T-helper 2 cell treated with Interferon-gamma antibody and Interleukin-4, amounts not matched to agents 5 μg/mL and 100 μg/mL, for 36 hours (primary cell): ENCODE data around the gene IL32.

ENCODE experiments used
- DNase-seq: peaks from one replicate; pipeline ENCODE4 v3.0.0; 2021; ENCODE audit warnings: low spot score
- H3K27ac Mint-ChIP-seq: one replicate; pipeline ENCODE4 v1.8.0; 2021; ENCODE audit warnings: mild to moderate bottlenecking, mixed read lengths
- H3K27me3 Mint-ChIP-seq: one replicate; pipeline ENCODE4 v1.8.0; 2021; ENCODE audit warnings: low read depth, mixed read lengths
- H3K36me3 Mint-ChIP-seq: one replicate; pipeline ENCODE4 v1.8.0; 2021; ENCODE audit warnings: low read depth, mixed read lengths
- H3K4me1 Mint-ChIP-seq: one replicate; pipeline ENCODE4 v1.8.0; 2021; ENCODE audit warnings: low read depth, mixed read lengths
- H3K4me3 Mint-ChIP-seq: one replicate; pipeline ENCODE4 v1.8.0; 2022; ENCODE audit warnings: mild to moderate bottlenecking, moderate library complexity, mixed read lengths
- H3K9me3 Mint-ChIP-seq: one replicate; pipeline ENCODE4 v1.8.0; 2021; ENCODE audit warnings: mixed read lengths

IL32 gene

GRCh38 chr16:3091551-3091950, 26.1 kb downstream of the IL32 start:
- Mint-ChIP-seq H3K9me3 (no peaks in the 10 kb centered on the region), H3K27ac (peak overlapping the region; percentile 45), H3K4me3 (no peak overlapping the region), H3K27me3 (no peaks in the 10 kb centered on the region), H3K4me1 (peaks cover 38% of the 10 kb centered on the region), H3K36me3 (peaks cover 2% of the 10 kb centered on the region)
- DNase-seq: no peak

- no peak overlapping the region for H3K27ac Mint-ChIP-seq
- H3K36me3 Mint-ChIP-seq: peaks cover 2% of the 10 kb centered on the region
- H3K4me1 Mint-ChIP-seq: peaks cover 37% of the 10 kb centered on the region
- H3K27me3 Mint-ChIP-seq: no peaks in the 10 kb centered on the region
- DNase-seq: no peak
- H3K9me3 Mint-ChIP-seq: no peaks in the 10 kb centered on the region
- H3K4me3 Mint-ChIP-seq: no peak overlapping the region
These were observed 27.1 kb downstream of the IL32 start for GRCh38 chr16:3092501-3092941.

- Mint-ChIP-seq H3K27ac (peak overlapping the region; percentile 54), H3K4me3 (peak overlapping the region; percentile 39), H3K27me3 (no peaks in the 10 kb centered on the region), H3K36me3 (peaks cover 2% of the 10 kb centered on the region), H3K4me1 (peaks cover 35% of the 10 kb centered on the region), H3K9me3 (no peaks in the 10 kb centered on the region)
- no peak for DNase-seq
These were observed 29.0 kb downstream of the IL32 start for GRCh38 chr16:3094289-3095027.

- Mint-ChIP-seq H3K36me3 (peaks cover 2% of the 10 kb centered on the region), H3K9me3 (no peaks in the 10 kb centered on the region), H3K27me3 (no peaks in the 10 kb centered on the region), H3K27ac (peak overlapping the region; percentile 45), H3K4me1 (peaks cover 41% of the 10 kb centered on the region), H3K4me3 (peak overlapping the region; percentile 56)
- peak; percentile 71 for DNase-seq
These were observed 30.4 kb downstream of the IL32 start for GRCh38 chr16:3095869-3096268.

DNA sequence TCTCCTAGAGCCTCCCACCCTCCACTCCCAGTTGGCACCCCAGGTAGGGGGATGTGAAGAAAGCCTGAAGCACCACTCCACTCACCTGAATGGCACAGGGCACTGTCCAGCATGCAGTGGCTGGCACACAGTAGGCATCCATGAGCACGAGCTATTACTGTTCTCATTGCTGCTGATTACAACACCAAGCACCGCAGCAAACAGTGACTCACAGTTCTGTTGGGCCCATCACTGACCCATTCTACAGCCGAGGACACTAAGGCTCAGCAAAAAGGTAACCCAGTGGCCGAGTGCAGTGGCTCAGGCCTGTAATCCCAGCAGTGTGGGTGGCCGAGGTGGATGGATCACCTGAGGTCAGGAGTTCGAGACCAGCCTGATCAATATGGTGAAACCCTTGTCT, 30.9 kb downstream of the IL32 start:
- Mint-ChIP-seq H3K27ac (no peak overlapping the region), H3K27me3 (no peaks in the 10 kb centered on the region), H3K9me3 (no peaks in the 10 kb centered on the region), H3K4me3 (no peak overlapping the region), H3K4me1 (peaks cover 41% of the 10 kb centered on the region), H3K36me3 (peaks cover 2% of the 10 kb centered on the region)
- DNase-seq: no peak

DNA sequence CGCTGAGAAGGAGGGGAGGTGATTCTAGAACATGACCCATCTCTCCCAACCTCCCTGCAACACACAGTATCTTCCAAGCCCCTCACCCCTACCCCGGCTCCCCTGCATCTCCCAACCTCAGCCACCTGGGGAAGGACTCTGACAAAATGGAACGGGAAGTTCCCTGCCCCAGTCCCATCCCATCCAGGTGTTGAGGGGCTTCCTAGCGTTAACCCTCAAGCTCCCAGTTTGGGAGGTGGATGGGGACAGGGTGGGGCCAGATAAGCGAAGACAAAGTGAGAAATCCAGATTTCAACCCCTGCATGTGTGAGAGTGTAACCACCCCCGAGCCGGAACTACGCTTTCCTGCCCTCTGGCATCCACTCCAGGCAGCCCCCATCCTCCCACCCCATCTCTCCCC, 31.8 kb downstream of the IL32 start:
- no peak overlapping the region for H3K27ac Mint-ChIP-seq
- H3K9me3 Mint-ChIP-seq: no peaks in the 10 kb centered on the region
- peaks cover 45% of the 10 kb centered on the region for H3K4me1 Mint-ChIP-seq
- no peak for DNase-seq
- H3K4me3 Mint-ChIP-seq: no peak overlapping the region
- H3K36me3 Mint-ChIP-seq: peaks cover 2% of the 10 kb centered on the region
- no peaks in the 10 kb centered on the region for H3K27me3 Mint-ChIP-seq

- no peak for DNase-seq
- H3K27ac Mint-ChIP-seq: peak within 1 kb of the TSS; percentile 75
- H3K9me3 Mint-ChIP-seq: no peaks in the 10 kb centered on the region
- no peaks in the 10 kb centered on the region for H3K27me3 Mint-ChIP-seq
- peaks cover 49% of the 10 kb centered on the region for H3K4me1 Mint-ChIP-seq
- peak within 1 kb of the TSS; percentile 83 for H3K4me3 Mint-ChIP-seq
- peaks cover 2% of the 10 kb centered on the region for H3K36me3 Mint-ChIP-seq
These were observed 33.3 kb downstream of the IL32 start, which contains the start of gene ZSCAN10 for GRCh38 chr16:3098459-3099394. Gene ZSCAN10, minus strand, starts transcription at chr16:3099294. Its CDS starts 6,357 bp downstream, at chr16:3092937.

DNA sequence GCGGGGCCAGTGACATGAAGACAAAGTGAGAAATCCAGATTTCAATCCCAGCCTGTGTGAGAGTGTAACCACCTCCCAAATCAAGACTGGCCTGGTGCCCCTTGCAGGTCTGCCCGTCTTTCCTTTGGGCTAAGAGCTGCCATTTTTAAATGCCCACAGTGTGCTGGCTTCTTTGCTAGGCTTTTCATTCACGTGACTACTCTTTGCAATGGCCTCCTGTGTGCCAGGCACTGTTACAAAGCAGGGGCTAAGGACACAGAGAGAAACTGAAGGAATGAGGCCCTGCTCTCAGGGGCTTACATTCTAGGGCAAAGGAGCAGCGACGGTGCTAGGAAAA, 33.9 kb downstream of the IL32 start:
- DNase-seq: no peak
- no peaks in the 10 kb centered on the region for H3K9me3 Mint-ChIP-seq
- H3K4me1 Mint-ChIP-seq: peaks cover 49% of the 10 kb centered on the region
- no peak overlapping the region for H3K27ac Mint-ChIP-seq
- H3K36me3 Mint-ChIP-seq: peaks cover 2% of the 10 kb centered on the region
- no peaks in the 10 kb centered on the region for H3K27me3 Mint-ChIP-seq
- peak overlapping the region; percentile 83 for H3K4me3 Mint-ChIP-seq

DNA sequence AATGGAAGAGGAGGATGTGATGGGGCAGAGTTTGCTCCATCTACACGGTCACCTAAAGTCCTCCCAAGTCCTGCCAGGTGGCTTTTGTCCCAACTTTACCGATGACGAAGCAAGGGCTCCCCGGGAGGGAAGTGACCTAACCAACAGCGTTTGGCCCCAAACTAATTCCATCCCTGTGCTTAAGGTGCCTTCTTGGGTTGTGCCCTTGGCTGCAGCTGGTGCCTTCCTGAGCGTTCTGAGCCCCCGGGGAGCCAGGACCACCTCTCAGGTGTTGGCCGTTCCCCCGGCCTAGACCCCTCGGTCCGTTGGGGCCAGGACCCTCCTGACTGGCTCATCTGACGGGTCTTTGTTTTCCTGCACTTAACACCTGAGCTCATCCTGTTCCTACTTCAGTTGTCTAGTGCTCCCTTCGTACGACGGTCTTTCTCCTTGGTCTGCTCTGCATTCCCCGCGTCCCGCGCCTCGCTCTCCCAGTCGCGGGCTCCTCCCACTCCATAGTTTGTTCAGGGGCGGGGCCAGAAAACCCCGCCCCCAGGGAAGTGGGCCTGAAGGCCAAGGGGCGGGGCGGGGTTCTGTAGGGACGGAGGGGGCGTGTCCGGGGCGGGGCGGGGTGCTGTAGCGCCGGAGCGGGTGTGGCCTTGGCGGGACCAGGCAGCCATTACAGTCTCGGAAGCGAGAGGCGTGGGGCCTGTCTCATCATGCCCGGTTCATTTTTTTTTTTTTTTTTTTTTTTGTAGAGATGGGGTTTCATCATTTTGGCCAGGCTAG, 34.5 kb downstream of the IL32 start:
- peak overlapping the region; percentile 75 for H3K27ac Mint-ChIP-seq
- DNase-seq: peak; percentile 90
- peaks cover 45% of the 10 kb centered on the region for H3K4me1 Mint-ChIP-seq
- H3K9me3 Mint-ChIP-seq: no peaks in the 10 kb centered on the region
- no peaks in the 10 kb centered on the region for H3K36me3 Mint-ChIP-seq
- H3K4me3 Mint-ChIP-seq: peak overlapping the region; percentile 83
- H3K27me3 Mint-ChIP-seq: no peaks in the 10 kb centered on the region

GRCh38 chr16:3101018-3101840, 35.8 kb downstream of the IL32 start:
- H3K27ac Mint-ChIP-seq: peak overlapping the region; percentile 89
- peaks cover 40% of the 10 kb centered on the region for H3K4me1 Mint-ChIP-seq
- H3K27me3 Mint-ChIP-seq: no peaks in the 10 kb centered on the region
- H3K36me3 Mint-ChIP-seq: no peaks in the 10 kb centered on the region
- DNase-seq: peak; percentile 49
- H3K4me3 Mint-ChIP-seq: peak overlapping the region; percentile 79
- no peaks in the 10 kb centered on the region for H3K9me3 Mint-ChIP-seq

- peak overlapping the region; percentile 73 for H3K4me3 Mint-ChIP-seq
These were observed 36.5 kb downstream of the IL32 start for GRCh38 chr16:3101841-3102470.

GRCh38 chr16:3106205-3106928, 40.9 kb downstream of the IL32 start:
- peaks cover 26% of the 10 kb centered on the region for H3K4me1 Mint-ChIP-seq
- H3K36me3 Mint-ChIP-seq: no peaks in the 10 kb centered on the region
- peak; percentile 91 for DNase-seq
- no peaks in the 10 kb centered on the region for H3K9me3 Mint-ChIP-seq
- H3K27me3 Mint-ChIP-seq: peaks cover 8% of the 10 kb centered on the region
- H3K4me3 Mint-ChIP-seq: peak overlapping the region; percentile 82
- peak overlapping the region; percentile 88 for H3K27ac Mint-ChIP-seq

More at GRCh38 chr16:3101841-3102470, 36.5 kb downstream of the IL32 start:
- Mint-ChIP-seq H3K36me3 (no peaks in the 10 kb centered on the region), H3K4me1 (peaks cover 41% of the 10 kb centered on the region), H3K27ac (peak overlapping the region; percentile 88), H3K27me3 (no peaks in the 10 kb centered on the region), H3K9me3 (no peaks in the 10 kb centered on the region)
- DNase-seq: no peak
